Stimulated activated CD4-positive, alpha-beta T cell treated with anti-CD3 and anti-CD28 coated beads, Interleukin-12 subunit alpha, Interleukin-12 subunit beta, amount 100 ng/mL, for 48 hours (primary cell): ENCODE data around the gene FOXO6.

ENCODE experiments used
- DNase-seq, 3 donors: peaks; one replicate each; pipeline ENCODE4 v3.0.0-alpha.2; 2020; ENCODE audit warnings: low read depth in 2 of 3, low spot score in 1 of 3

FOXO6 gene

GRCh38 chr1:41400225-41400624, 39.0 kb downstream of the FOXO6 start:
- DNase-seq = no peak

- DNase-seq = no peak
Observed at GRCh38 chr1:41401899-41402298, 40.7 kb downstream of the FOXO6 start.

GRCh38 chr1:41404308-41404761, 43.1 kb downstream of the FOXO6 start:
- peak in 1 of 3 donors; percentile 15 for DNase-seq

- DNase-seq = no peak
Observed at GRCh38 chr1:41407664-41408252, 46.5 kb downstream of the FOXO6 start.

GRCh38 chr1:41408691-41409090, 47.5 kb downstream of the FOXO6 start:
- no peak for DNase-seq

GRCh38 chr1:41409825-41410224, 48.6 kb downstream of the FOXO6 start:
- no peak for DNase-seq

GRCh38 chr1:41410462-41410861, 49.2 kb downstream of the FOXO6 start:
- DNase-seq = no peak

- DNase-seq = no peak
Observed at GRCh38 chr1:41411229-41411628, 50.0 kb downstream of the FOXO6 start.

- DNase-seq = no peak
Observed at GRCh38 chr1:41412748-41413147, 51.5 kb downstream of the FOXO6 start.

GRCh38 chr1:41413748-41414281, 52.6 kb downstream of the FOXO6 start:
- DNase-seq = no peak

GRCh38 chr1:41414296-41414695, 53.1 kb downstream of the FOXO6 start:
- no peak for DNase-seq

- no peak for DNase-seq
Observed at GRCh38 chr1:41414716-41415306, 53.6 kb downstream of the FOXO6 start.

GRCh38 chr1:41416081-41416480, 54.8 kb downstream of the FOXO6 start:
- no peak for DNase-seq

GRCh38 chr1:41416552-41417334, 55.5 kb downstream of the FOXO6 start:
- DNase-seq = peak; percentile 27 to 53 (median 35)

GRCh38 chr1:41417335-41417682, 56.1 kb downstream of the FOXO6 start:
- DNase-seq = no peak

GRCh38 chr1:41417746-41418145, 56.5 kb downstream of the FOXO6 start:
- no peak for DNase-seq

GRCh38 chr1:41418857-41419583, 57.8 kb downstream of the FOXO6 start:
- DNase-seq = no peak

- no peak for DNase-seq
Observed at GRCh38 chr1:41419584-41420295, 58.5 kb downstream of the FOXO6 start.

GRCh38 chr1:41420351-41420750, 59.1 kb downstream of the FOXO6 start:
- DNase-seq = no peak

GRCh38 chr1:41420860-41421259, 59.6 kb downstream of the FOXO6 start:
- DNase-seq = no peak

- DNase-seq = no peak
Observed at GRCh38 chr1:41422306-41422705, 61.1 kb downstream of the FOXO6 start.
